NCI-H1092 (cell line): ENCODE results near the gene PTGES3L.
"Not testable (repeated sequence)": the region's sequence is repeated elsewhere in the genome, so short reads cannot be mapped to it uniquely, and the experiment has no call there.

Experiments
- DNase-seq: peaks from one replicate; lab custom pipeline; 2025; lab: John Stamatoyannopoulos, UW

Gene PTGES3L

GRCh38 chr17:42919522-42920077 is 60.3 kb downstream of the PTGES3L start:
- not testable (repeated sequence) for DNase-seq

GRCh38 chr17:42918902-42919521 is 60.9 kb downstream of the PTGES3L start:
- peak; percentile 78 for DNase-seq
